Stimulated activated CD4-positive, alpha-beta T cell treated with anti-CD3 and anti-CD28 coated beads, Interleukin-12 subunit alpha, Interleukin-12 subunit beta, amount 100 ng/mL, for 48 hours (primary cell): ENCODE measurements around the gene ITSN2.
"Not testable (repeated sequence)": the region's sequence is repeated elsewhere in the genome, so short reads cannot be mapped to it uniquely, and the experiment has no call there.

ENCODE experiments used
- DNase-seq, 3 donors: peaks; one replicate each; pipeline ENCODE4 v3.0.0-alpha.2; 2020; ENCODE audit warnings: low read depth in 2 of 3, low spot score in 1 of 3

The ITSN2 gene

GRCh38 chr2:24360050-24360962 is at the start of gene ITSN2:
Gene ITSN2 (minus strand): TSS chr2:24360536. CDS start chr2:24328082, 32,454 bp downstream.
- peak; percentile 63 to 78 (median 64) for DNase-seq

- DNase-seq: no peak
Observed at GRCh38 chr2:24409171-24409570, 48.8 kb upstream of the ITSN2 start.

- not testable (repeated sequence) for DNase-seq
Observed at GRCh38 chr2:24408704-24409103, 48.4 kb upstream of the ITSN2 start.

GRCh38 chr2:24404491-24404921 is 44.2 kb upstream of the ITSN2 start:
- DNase-seq: no peak

- no peak for DNase-seq
Observed at GRCh38 chr2:24403832-24404212, 43.5 kb upstream of the ITSN2 start.

- DNase-seq: no peak
Observed at GRCh38 chr2:24403168-24403831, 43.0 kb upstream of the ITSN2 start.

GRCh38 chr2:24402242-24403097 is 42.1 kb upstream of the ITSN2 start:
- DNase-seq: no peak

GRCh38 chr2:24400207-24400907 is 40.0 kb upstream of the ITSN2 start:
- DNase-seq: no peak

GRCh38 chr2:24399434-24400206 is 39.3 kb upstream of the ITSN2 start:
- no peak for DNase-seq

GRCh38 chr2:24394998-24395397 is 34.7 kb upstream of the ITSN2 start:
- DNase-seq: no peak

GRCh38 chr2:24392542-24393059 is 32.3 kb upstream of the ITSN2 start:
- DNase-seq: no peak

GRCh38 chr2:24385366-24385765 is 25.0 kb upstream of the ITSN2 start:
- no peak for DNase-seq

- peak; percentile 9 to 50 (median 33) for DNase-seq
Observed at GRCh38 chr2:24382363-24383073, 22.2 kb upstream of the ITSN2 start.

- DNase-seq: no peak
Observed at GRCh38 chr2:24380820-24381219, 20.5 kb upstream of the ITSN2 start.

GRCh38 chr2:24375349-24376087 is 15.2 kb upstream of the ITSN2 start:
- no peak for DNase-seq

GRCh38 chr2:24374301-24374700 is 14.0 kb upstream of the ITSN2 start:
- no peak for DNase-seq

GRCh38 chr2:24372033-24372432 is 11.7 kb upstream of the ITSN2 start:
- DNase-seq: no peak

- no peak for DNase-seq
Observed at GRCh38 chr2:24365826-24366225, 5.5 kb upstream of the ITSN2 start.
